Measurements from ENCODE around the gene GNB1L.

Gene GNB1L

GRCh38 chr22:19748991-19749664 lies 105.5 kb downstream of the GNB1L start:
- no peak for DNase-seq (ENCODE audit: low read depth in 2 of 2)

DNA sequence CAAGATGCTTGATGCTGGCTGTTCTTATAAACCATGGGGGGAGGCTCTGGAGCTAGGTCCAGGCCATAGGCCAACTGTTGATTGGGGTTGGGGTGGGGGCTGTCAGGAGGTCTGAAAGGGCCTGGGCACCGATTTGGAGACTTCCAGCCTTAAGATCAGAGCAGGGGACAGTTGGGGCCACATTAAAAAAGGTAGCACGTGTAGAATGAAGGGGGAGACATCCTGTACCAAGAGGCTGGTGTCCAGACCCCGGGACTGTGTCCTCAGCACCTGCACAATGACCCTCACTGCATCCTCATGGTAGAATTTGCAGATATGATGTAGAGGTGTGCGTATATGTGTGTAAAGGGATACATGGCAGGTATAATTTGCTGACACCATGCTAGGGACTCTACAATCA lies 106.5 kb downstream of the GNB1L start:
- no peak for DNase-seq (ENCODE audit: low read depth in 2 of 2)

DNA sequence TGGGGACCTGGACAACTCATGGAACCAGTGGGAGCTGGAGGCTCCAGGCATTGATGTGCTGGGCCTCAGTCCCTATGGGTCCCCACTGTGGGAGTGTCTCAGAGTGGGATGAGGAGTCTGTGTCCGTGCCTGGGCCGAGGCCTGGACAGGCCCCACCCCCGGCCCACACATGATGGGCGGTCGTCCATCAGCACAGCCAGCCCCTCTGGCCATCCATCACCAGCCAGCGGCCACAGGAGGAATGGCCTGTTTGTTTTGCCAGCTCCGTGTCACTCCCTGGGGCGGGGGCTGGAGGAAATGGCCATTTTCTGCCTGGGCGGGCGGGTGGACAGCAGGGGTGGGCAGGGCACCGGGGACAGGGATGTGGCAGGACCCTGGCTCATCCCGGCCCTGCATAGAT lies 107.1 kb downstream of the GNB1L start:
- DNase-seq (ENCODE audit: low read depth in 2 of 2) = no peak

DNA sequence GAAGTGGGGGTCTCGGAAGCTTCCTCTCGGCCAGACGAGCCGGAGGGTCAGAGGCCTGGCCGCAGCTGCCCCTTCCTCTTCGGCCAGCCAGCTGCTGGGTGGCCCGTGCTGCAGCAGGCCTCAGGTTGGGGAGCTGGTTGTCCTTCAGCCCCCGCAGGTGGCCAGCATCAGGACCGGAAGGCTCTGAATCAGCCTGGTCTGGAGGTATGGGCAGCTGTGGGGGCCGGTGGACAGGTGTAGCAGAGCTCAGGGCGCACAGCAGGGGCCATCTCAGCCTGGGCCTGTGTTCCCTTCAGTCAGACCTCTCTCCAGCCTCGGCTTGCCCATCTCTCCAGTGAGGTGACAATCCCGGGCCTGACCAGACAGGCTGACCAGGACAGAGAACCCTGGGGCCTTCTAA lies 107.9 kb downstream of the GNB1L start:
- DNase-seq (ENCODE audit: low read depth in 2 of 2) = no peak

DNA sequence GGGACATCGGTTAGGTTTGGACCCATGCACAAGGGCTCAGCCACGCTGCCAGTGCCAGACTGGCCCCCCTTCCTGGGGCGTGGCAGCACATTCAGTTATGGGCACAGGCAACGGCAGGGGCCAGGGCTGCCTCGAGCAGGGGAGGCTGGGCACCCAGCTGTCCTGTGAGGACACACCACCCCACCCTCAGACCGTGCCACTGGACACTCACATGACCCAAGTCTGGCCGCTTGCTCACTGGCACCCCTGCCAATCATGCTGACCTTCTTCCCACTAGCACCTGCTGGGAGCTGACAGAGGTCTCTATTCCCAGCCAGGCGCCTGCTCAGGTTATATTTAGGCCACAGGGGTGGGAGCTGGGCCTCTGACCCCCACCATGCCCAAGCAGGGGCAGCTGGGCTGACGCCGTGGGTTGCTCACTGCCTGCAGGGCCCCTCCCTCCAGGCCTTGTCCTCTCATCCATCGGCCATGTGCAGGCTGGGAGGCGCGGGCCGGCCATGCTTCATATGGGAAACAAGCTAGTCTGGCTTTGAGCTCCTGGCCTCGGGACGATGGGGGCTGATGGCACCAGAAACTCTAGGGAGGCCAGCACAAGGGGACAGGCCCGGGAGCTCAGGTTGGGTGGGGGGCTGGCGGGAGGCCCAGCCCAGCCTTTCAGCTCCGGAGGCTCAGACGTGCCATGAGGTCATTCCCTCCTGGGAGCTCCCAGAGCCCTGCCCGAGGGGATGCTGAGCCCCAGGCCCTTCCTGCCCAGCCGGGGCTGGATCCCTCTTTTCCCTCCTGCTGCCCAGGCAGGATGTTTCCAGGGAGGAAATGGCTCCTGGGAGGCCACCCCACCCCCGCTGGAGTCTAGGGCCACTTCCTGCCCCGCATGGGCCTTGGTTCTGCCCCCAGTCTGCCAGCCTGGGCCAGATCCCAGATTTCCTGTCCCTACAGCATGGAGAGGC lies 109.2 kb downstream of the GNB1L start:
- no peak for DNase-seq (ENCODE audit: low read depth in 2 of 2)

DNA sequence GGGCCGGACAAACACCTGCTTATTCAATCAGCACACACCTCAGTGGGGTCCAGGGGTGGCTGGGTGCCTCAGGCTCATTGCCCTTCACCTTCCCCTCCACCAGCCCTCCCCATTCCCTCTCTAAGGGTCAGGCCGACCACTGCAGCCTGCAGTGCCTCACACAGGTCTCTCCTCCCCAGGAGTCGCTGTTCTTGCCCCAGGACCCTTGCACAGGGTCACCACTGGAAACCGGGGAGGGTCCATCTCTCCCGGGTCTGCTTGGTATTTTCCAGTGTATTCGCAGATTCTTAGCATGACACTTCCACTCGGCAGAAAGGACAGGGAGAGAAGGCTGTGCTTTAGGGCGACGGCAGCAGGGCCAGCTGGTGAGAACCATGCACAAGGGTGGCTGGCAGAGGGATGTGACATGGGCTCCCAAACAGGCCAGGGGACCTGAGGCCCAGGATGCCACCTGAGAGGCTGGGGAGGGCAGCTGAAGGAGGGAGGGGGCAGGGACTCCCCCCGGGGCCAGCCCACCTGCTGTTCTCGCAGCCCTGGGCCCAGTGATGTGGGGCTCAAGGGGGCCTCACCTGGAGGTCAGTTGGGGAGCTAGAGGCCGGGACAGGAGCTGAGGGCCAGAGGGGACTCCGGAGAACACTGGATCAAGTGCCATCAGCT lies 110.2 kb downstream of the GNB1L start:
- DNase-seq (ENCODE audit: low read depth in 2 of 2) = no peak

DNA sequence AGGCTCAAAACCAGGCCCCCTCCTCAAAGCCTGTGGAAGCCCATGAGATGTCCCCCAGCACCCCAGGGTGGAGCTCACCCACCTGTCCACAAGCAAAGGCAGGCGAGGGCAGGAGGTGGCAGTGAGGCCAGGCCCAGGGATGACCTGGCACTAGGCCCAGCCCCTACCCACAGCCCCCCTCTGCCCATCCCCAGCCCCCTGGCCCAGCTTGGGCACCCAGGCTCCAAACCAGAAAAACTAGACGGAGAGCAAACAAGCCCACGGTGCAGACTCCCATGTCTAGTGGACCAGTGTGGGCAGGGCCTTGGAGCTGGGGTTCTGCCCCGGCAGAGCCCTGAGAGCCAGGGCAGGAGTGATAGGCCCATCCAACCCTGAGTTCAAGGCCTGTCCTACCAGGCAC lies 111.0 kb downstream of the GNB1L start:
- DNase-seq (ENCODE audit: low read depth in 2 of 2) = no peak

- DNase-seq (ENCODE audit: low read depth in 2 of 2) = no peak
Observed at GRCh38 chr22:19743081-19743480, 111.6 kb downstream of the GNB1L start.

DNA sequence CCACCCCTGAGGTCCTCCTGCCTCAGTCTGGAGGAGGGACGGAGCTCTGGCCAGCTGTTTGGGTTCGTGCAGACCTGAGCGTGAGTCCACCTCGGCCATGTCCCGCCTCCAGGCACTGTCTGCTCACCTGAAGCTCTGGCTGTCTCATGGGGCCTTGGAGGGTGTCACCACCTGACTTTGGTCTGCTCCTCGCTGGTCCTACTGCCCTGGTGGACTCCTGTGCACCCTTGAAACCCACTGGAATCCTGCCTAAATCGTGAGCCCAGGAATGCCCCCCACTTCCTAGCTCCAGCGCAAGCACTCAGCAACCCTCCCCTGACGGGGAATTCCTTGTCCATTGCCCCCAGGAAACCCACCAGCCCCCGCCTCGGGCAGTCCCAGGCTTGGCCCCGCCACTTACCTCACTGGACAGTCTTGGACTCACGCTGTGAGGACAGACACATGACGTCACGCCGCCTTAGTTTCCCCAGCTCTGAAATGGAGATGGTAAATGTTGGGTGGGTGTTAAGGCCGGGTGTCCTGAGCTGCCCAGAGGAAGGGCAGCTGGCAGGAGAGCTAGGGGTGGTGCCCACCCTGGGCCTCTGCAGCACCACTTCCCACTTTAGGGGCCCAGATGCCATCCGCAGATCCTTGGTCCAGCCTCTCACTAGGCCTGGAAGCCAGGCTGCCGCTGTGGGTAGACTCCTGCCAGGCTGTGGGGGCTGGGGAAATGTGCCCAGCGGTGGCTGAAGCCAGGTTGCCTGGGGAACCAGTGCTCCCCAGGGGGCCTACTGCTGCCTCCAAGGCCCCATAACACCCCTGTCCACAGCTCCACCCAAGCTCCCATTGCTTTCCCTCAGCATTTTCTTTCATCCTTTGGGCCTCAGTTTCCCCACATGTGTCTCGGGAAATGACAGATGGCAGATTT lies 112.3 kb downstream of the GNB1L start:
- no peak for DNase-seq (ENCODE audit: low read depth in 2 of 2)

- no peak for DNase-seq (ENCODE audit: low read depth in 2 of 2)
Observed at GRCh38 chr22:19741053-19741452, 113.6 kb downstream of the GNB1L start.

DNA sequence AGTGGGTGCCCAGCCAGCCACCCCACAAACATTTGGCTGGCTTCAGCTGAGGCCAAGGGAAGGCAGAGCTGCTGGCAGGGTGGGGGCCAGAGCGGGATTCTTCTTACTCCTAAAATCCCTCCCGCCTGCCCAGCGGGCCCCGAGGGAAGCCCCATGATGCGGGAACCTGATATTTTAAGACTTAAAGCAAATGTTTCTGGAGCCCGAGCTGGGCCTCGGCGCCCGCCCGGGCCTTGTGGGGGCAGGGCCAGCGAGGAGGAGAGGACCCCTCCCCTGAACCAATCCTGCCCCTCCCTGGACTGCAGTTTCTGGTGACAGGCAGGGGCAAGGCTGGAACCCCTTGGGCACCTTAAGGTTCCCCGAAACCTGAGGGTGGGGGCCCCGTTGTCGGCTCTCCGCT lies 114.1 kb downstream of the GNB1L start:
- no peak for DNase-seq (ENCODE audit: low read depth in 2 of 2)

DNA sequence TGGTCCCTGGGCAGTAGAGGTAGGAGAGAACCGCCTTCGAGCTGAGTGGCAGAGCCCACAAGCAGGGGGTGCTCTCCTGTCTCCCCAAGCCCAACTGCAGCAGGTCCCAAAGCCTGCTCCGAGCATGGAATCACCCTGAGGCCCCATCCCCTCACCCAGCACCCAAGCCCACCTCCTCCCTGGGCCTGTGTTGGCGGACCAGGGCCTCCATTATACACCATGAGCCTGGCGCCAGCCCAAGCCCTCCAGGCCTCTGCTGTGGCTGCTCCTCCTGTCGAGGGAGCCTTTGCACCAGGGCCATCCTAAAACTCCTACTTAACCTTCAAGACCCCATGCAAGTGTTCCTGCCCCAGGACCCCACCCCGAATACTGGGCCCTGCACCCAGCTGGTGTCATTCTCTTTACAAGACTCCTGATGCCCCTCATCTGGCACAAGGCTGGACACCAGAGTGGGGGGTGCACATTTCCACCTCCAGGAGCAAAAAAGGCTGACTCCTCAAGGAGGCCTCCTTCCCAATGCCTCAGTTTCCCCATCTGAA lies 114.7 kb downstream of the GNB1L start:
- DNase-seq (ENCODE audit: low read depth in 2 of 2) = no peak

DNA sequence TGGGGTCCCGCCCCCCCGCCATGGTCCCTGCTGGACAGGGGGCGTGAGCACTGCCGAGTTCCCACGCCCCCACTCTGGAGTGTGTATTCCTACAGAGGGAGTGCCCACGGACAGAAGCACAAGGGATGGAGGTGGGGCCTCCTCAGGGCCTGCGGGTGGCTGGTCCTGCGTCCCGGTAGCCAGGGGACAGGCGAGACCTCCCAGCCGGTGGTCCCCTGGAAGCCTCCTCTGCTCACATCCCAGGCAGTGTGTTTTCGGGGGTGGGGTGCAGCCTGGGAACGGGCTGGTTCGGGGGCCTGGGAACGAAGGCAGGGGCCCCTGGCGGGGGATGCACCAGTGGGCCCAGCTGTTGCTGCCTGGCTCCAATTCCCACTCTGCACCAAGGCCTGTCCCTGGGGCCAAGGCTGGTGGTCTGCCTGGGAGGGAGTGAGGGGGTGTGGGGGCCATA lies 115.2 kb downstream of the GNB1L start:
- no peak for DNase-seq (ENCODE audit: low read depth in 2 of 2)

DNA sequence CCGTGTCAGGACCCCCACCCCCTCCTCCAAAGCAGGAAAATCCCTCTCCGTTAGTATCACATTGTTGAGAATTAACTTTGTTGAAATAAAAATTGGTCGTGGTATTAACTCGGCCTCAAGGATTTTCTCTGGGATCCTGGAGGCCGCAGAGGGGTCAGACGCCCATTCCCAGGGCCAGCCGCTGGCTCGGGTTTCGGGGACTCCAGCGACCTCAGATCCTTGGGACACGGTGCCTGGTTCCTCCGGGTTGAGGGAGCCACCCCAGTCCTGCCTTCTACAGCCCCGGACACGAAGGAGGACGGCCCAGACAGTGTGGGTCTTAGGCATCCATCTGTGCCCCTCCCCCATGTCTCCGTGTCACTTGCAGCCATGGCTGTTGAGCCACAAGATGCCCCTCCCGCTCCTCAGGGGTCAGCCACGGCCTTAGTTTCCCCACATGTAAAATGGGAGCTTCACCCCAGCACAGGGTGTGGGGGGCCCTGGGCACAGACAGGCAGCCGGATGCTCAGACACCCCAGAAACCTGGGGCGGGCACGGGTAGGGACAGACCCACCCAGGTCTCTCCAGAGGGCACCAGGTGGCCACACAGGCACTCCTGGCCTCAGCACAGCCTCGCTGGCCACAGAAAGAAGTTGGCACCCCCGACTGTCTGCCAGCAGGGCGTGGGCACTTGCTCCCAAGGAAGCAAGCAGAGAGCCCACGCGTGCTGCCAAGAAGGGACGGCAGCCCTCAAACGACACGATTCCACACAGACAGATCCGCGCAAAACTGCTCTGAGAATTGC lies 115.8 kb downstream of the GNB1L start:
- no peak for DNase-seq (ENCODE audit: low read depth in 2 of 2)

- no peak for DNase-seq (ENCODE audit: low read depth in 2 of 2)
Observed at GRCh38 chr22:19737846-19738663, 116.6 kb downstream of the GNB1L start.

GRCh38 chr22:19735665-19736510 lies 118.8 kb downstream of the GNB1L start:
- no peak for DNase-seq (ENCODE audit: low read depth in 2 of 2)

DNA sequence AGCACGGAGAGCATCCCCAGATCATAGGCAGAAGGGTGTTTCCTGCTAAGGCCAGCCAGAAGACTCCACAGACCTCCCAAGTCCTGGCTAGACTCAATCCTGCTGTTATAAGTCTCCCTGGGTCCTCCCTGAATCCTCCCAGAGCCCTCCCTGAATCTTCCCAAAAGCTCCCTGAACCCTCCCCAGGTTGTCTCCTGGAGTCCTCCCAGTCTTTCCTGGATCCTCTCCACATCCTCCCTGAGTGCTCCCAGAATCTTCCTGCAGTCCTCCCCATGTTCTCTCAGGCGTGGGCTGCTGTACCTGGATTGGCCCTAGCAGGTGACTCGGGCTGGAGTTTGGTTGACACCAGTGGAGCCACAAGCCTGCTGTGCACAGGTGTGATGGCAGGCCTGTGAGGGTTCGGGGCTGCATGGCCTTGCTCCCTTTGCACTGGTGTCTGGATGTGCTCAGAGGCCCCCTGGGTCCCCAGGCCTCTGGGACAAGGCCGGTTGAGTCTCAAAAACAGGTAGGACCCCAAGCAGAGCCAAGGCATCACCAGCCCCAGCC lies 119.8 kb downstream of the GNB1L start:
- DNase-seq (ENCODE audit: low read depth in 2 of 2) = no peak

DNA sequence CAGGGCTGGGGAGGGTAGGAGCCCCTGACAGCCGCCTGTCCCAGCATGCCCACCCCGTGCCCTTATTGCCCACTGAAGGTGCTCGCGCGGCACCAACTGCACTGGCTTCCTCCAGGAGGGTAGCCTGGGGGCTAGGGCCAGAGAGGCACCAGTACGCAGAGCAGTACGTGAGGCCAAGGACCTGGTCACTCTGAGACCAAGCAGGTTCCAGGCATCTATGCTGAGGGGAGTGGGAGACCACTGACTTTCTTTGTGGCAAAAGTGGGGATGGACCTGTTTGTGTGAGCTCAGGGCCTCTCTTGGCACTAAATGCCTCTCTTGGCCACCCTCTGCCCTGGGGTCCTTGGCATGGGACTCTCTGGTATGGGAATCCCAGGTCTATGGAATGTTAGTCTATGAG lies 120.5 kb downstream of the GNB1L start:
- DNase-seq (ENCODE audit: low read depth in 2 of 2) = no peak

Data from activated CD4-positive, alpha-beta T cell treated with anti-CD3 and anti-CD28 coated beads for 24 hours (primary cell).